GM13976 (cell line): ENCODE measurements around the gene CENPH.
"Not testable (repeated sequence)": the region's sequence is repeated elsewhere in the genome, so short reads cannot be mapped to it uniquely, and the experiment has no call there.

Experiments used
- DNase-seq: peaks from one replicate; pipeline ENCODE4 v3.0.0; 2012; ENCODE audit warnings: low spot score
- CTCF ChIP-seq: IDR thresholded peaks from 2 replicates; pipeline ENCODE4 v1.5.1; 2012; ENCODE audit warnings: borderline replicate concordance, mild to moderate bottlenecking; ENCODE audit not compliant: insufficient read depth; ENCODE audit errors: extremely low read depth, missing control alignments, control extremely low read depth
- in situ Hi-C: fragments of 300-500 bp; cut with MboI; formaldehyde crosslinking; loops from one replicate; pipeline ENCODE4 v1.12.0; 2022; ENCODE audit warnings: low sequenced_read_pairs, mixed read lengths, inconsistent platforms; ENCODE audit not compliant: unreplicated experiment

The CENPH gene

GRCh38 chr5:69250593-69250992 lies 61.2 kb downstream of the CENPH start:
- TF ChIP-seq CTCF: no peak
- in situ Hi-C loops: no loop called here
- DNase-seq: no peak

GRCh38 chr5:69252437-69252836 lies 63.1 kb downstream of the CENPH start:
- in situ Hi-C loops: no loop called here
- TF ChIP-seq CTCF: no peak

GRCh38 chr5:69255940-69256339 lies 66.6 kb downstream of the CENPH start:
- DNase-seq, in situ Hi-C loops: not testable (repeated sequence)

More at GRCh38 chr5:69252437-69252836, 63.1 kb downstream of the CENPH start:
- DNase-seq: no peak

GRCh38 chr5:69257577-69257976 lies 68.2 kb downstream of the CENPH start:
- DNase-seq: no peak
- in situ Hi-C loops: no loop called here
- TF ChIP-seq CTCF: no peak
